ENCODE results near the gene NOB1. TPM values are rescaled to one million over a fixed set of nuclear protein-coding genes. Genes with fewer than 3 reads are reported as not detected.

NOB1 gene
- total and polyA plus RNA-seq, 9 of the 15 experiments (the other 6 are each of a cell fraction or from before 2014, with no cell fraction given), result 42.4 to 148 (median 116) TPM

DNA sequence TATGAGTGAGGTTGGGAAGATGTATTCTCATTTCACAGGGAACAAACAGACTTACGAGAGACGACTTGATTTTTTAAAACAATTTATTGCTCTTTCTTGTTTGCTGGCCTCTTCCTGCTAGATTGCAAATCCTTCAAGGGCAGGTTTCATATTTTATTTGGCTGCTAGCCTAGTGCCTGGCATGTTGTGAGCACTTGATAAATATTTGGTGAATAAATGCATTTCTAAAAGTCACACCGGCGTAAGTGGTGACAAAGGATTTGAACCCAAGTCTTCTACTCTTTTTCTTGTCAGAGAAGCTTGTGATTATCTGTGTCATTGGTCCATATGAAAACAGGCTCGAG, 8.8 kb upstream of the NOB1 start:
- no TSS peak for BruUV-seq (replicated peaks)
- WGBS (ENCODE audit: insufficient coverage, low coverage, missing lambda C conversion rate), result 70% methylated on average over 5 of the region's 5 CpGs
- in situ Hi-C loops (cut with MboI), result no loop called here
- H3K4me3 ChIP-seq, result peak overlapping the region; percentile 97; the same call in 1 of the 2 replicates
- POLR2A ChIA-PET, result interaction anchor here (0.9 to 2.5 kb wide), 5 partner anchors 8 to 36 kb away, joined by 3 to 14 read pairs (median 5); no protein-coding TSS in a partner anchor
- H3K27ac ChIP-seq (ENCODE audit: extremely low read depth, low read depth, low read length), result no peak overlapping the region; the same call in 2 of the 3 replicates
- H3K9me3 ChIP-seq (replicated peaks; ENCODE audit: control insufficient read depth, insufficient read depth, low read depth, low read length), result no peaks in the 10 kb centered on the region
- DNase-seq (ENCODE audit: extremely low read depth in 1 of 4, low spot score in 3 of 4) (no peak), ATAC-seq (no peak), FAIRE-seq (no peak)
- H3K4me1 ChIP-seq (replicated peaks in 1 of 2; ENCODE audit: control insufficient read depth in 2 of 2, insufficient read depth in 2 of 2, low read length in 2 of 2), result peaks cover 6 to 8% of the 10 kb centered on the region in 2 experiments; a peak in 4 of 5 replicates
- H3K27me3 ChIP-seq (ENCODE audit: control insufficient read depth in 2 of 2, insufficient read depth in 2 of 2, low read length in 2 of 2), result no peaks in the 10 kb centered on the region
- CTCF ChIA-PET (ENCODE audit: low intra/inter-chr PET ratio), result no interaction called here
- no peaks in the 10 kb centered on the region for H3K36me3 ChIP-seq (ENCODE audit: control insufficient read depth, insufficient read depth, low read length)
- no peaks in the 10 kb centered on the region for H4K20me1 ChIP-seq (replicated peaks; ENCODE audit: control insufficient read depth, insufficient read depth, low read length)
- H3K9ac ChIP-seq (ENCODE audit: insufficient read depth in 1 of 2, low read depth in 2 of 2, low read length in 2 of 2), result peak overlapping the region in 1 of 2 experiments; percentile 93; a peak in 1 of 4 replicates
- H3K9me1 ChIP-seq (ENCODE audit: control insufficient read depth, insufficient read depth, low read length), result no peaks in the 10 kb centered on the region
- peaks cover 35% of the 10 kb centered on the region for H3K79me2 ChIP-seq (ENCODE audit: control insufficient read depth, insufficient read depth, low read length)
- intact Hi-C loops (cut with micrococcal nuclease), result no loop called here
- no peak overlapping the region for H2AFZ ChIP-seq (ENCODE audit: low read depth, low read length)
- peak overlapping the region; percentile 97 for H3K4me2 ChIP-seq (ENCODE audit: insufficient read depth, low read length)
- no peak for TF ChIP-seq PTRF (tag; IDR thresholded peaks at IDR 0.05)
- TF ChIP-seq, protein P1, sequence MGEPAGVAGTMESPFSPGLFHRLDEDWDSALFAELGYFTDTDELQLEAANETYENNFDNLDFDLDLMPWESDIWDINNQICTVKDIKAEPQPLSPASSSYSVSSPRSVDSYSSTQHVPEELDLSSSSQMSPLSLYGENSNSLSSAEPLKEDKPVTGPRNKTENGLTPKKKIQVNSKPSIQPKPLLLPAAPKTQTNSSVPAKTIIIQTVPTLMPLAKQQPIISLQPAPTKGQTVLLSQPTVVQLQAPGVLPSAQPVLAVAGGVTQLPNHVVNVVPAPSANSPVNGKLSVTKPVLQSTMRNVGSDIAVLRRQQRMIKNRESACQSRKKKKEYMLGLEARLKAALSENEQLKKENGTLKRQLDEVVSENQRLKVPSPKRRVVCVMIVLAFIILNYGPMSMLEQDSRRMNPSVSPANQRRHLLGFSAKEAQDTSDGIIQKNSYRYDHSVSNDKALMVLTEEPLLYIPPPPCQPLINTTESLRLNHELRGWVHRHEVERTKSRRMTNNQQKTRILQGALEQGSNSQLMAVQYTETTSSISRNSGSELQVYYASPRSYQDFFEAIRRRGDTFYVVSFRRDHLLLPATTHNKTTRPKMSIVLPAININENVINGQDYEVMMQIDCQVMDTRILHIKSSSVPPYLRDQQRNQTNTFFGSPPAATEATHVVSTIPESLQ (CRISPR knock-in tag; IDR thresholded peaks at IDR 0.05), result no peak
- no peak for TF ChIP-seq ETV6 (IDR thresholded peaks at IDR 0.05; ENCODE audit: borderline replicate concordance in 1 of 2, low read depth in 2 of 2, low read length in 1 of 2)
- TF ChIP-seq ETV6 (CRISPR knock-in tag; IDR thresholded peaks at IDR 0.05; ENCODE audit: borderline replicate concordance), result no peak
- no peak for TF ChIP-seq MECOM (CRISPR knock-in tag; IDR thresholded peaks at IDR 0.05)
- no peak for TF ChIP-seq ARID2 (IDR thresholded peaks at IDR 0.05)
- TF ChIP-seq NFIX (CRISPR knock-in tag; IDR thresholded peaks at IDR 0.05; ENCODE audit: low read depth), result no peak
- TF ChIP-seq JUNB (CRISPR knock-in tag; conservative IDR thresholded peaks at IDR 0.05), result no peak
- no peak for TF ChIP-seq MTF1 (CRISPR knock-in tag; IDR thresholded peaks at IDR 0.05; ENCODE audit: borderline replicate concordance)
- TF ChIP-seq HLTF (IDR thresholded peaks at IDR 0.05), result no peak
- TF ChIP-seq TOE1 (IDR thresholded peaks at IDR 0.05; ENCODE audit: borderline replicate concordance), result no peak
- TF ChIP-seq TOE1 (CRISPR knock-in tag; IDR thresholded peaks at IDR 0.05; ENCODE audit: borderline replicate concordance, low read depth), result no peak
- no peak for TF ChIP-seq KDM1A (IDR thresholded peaks at IDR 0.05)
- no peak for TF ChIP-seq ZNF699 (CRISPR knock-in tag; IDR thresholded peaks at IDR 0.05; ENCODE audit: insufficient replicate concordance)
- TF ChIP-seq, protein P2, sequence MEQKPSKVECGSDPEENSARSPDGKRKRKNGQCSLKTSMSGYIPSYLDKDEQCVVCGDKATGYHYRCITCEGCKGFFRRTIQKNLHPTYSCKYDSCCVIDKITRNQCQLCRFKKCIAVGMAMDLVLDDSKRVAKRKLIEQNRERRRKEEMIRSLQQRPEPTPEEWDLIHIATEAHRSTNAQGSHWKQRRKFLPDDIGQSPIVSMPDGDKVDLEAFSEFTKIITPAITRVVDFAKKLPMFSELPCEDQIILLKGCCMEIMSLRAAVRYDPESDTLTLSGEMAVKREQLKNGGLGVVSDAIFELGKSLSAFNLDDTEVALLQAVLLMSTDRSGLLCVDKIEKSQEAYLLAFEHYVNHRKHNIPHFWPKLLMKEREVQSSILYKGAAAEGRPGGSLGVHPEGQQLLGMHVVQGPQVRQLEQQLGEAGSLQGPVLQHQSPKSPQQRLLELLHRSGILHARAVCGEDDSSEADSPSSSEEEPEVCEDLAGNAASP (IDR thresholded peaks at IDR 0.05), result no peak
- no peak for TF ChIP-seq MCM7 (IDR thresholded peaks at IDR 0.05)
- TF ChIP-seq, protein P3, sequence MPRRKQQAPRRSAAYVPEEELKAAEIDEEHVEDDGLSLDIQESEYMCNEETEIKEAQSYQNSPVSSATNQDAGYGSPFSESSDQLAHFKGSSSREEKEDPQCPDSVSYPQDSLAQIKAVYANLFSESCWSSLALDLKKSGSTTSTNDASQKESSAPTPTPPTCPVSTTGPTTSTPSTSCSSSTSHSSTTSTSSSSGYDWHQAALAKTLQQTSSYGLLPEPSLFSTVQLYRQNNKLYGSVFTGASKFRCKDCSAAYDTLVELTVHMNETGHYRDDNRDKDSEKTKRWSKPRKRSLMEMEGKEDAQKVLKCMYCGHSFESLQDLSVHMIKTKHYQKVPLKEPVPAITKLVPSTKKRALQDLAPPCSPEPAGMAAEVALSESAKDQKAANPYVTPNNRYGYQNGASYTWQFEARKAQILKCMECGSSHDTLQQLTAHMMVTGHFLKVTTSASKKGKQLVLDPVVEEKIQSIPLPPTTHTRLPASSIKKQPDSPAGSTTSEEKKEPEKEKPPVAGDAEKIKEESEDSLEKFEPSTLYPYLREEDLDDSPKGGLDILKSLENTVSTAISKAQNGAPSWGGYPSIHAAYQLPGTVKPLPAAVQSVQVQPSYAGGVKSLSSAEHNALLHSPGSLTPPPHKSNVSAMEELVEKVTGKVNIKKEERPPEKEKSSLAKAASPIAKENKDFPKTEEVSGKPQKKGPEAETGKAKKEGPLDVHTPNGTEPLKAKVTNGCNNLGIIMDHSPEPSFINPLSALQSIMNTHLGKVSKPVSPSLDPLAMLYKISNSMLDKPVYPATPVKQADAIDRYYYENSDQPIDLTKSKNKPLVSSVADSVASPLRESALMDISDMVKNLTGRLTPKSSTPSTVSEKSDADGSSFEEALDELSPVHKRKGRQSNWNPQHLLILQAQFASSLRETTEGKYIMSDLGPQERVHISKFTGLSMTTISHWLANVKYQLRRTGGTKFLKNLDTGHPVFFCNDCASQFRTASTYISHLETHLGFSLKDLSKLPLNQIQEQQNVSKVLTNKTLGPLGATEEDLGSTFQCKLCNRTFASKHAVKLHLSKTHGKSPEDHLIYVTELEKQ (CRISPR knock-in tag; IDR thresholded peaks at IDR 0.05), result no peak
- no peak for TF ChIP-seq MAFG (tag; conservative IDR thresholded peaks at IDR 0.05)

Data from K562 (cell line).